ENCODE data around the gene FANCL.
"Not testable (repeated sequence)": the region's sequence is repeated elsewhere in the genome, so short reads cannot be mapped to it uniquely, and the experiment has no call there.

Gene FANCL

GRCh38 chr2:58240670-58241545 lies at the start of gene FANCL:
Gene FANCL, minus strand, starts transcription at chr2:58241325. Its CDS starts 12 bp downstream, at chr2:58241313.
- peak; percentile 43 for DNase-seq

- DNase-seq: no peak
Observed at GRCh38 chr2:58289029-58289428, 47.9 kb upstream of the FANCL start.

- DNase-seq: no peak
Observed at GRCh38 chr2:58283931-58284330, 42.8 kb upstream of the FANCL start.

GRCh38 chr2:58275144-58275543 lies 34.0 kb upstream of the FANCL start:
- not testable (repeated sequence) for DNase-seq

GRCh38 chr2:58271826-58272225 lies 30.7 kb upstream of the FANCL start:
- no peak for DNase-seq

- DNase-seq: no peak
Observed at GRCh38 chr2:58268685-58269084, 27.6 kb upstream of the FANCL start.

- no peak for DNase-seq
Observed at GRCh38 chr2:58266211-58266610, 25.1 kb upstream of the FANCL start.

- no peak for DNase-seq
Observed at GRCh38 chr2:58261209-58261608, 20.1 kb upstream of the FANCL start.

- not testable (repeated sequence) for DNase-seq
Observed at GRCh38 chr2:58258456-58258855, 17.3 kb upstream of the FANCL start.

- DNase-seq: not testable (repeated sequence)
Observed at GRCh38 chr2:58251331-58252201, 10.4 kb upstream of the FANCL start.

GRCh38 chr2:58241546-58241864 lies 380 bp upstream of the FANCL start:
- no peak for DNase-seq

- DNase-seq: no peak
Observed at GRCh38 chr2:58239243-58239925, 1.7 kb downstream of the FANCL start.

GRCh38 chr2:58237741-58238140 lies 3.4 kb downstream of the FANCL start:
- no peak for DNase-seq

GRCh38 chr2:58235984-58236383 lies 5.1 kb downstream of the FANCL start:
- DNase-seq: no peak

- no peak for DNase-seq
Observed at GRCh38 chr2:58235170-58235569, 6.0 kb downstream of the FANCL start.

- DNase-seq: no peak
Observed at GRCh38 chr2:58228299-58228698, 12.8 kb downstream of the FANCL start.

- DNase-seq: no peak
Observed at GRCh38 chr2:58227171-58227917, 13.8 kb downstream of the FANCL start.

GRCh38 chr2:58221909-58222308 lies 19.2 kb downstream of the FANCL start:
- DNase-seq: no peak

- DNase-seq: no peak
Observed at GRCh38 chr2:58215429-58215828, 25.7 kb downstream of the FANCL start.

- DNase-seq: not testable (repeated sequence)
Observed at GRCh38 chr2:58210951-58211568, 30.1 kb downstream of the FANCL start.

- DNase-seq: no peak
Observed at GRCh38 chr2:58207189-58207588, 33.9 kb downstream of the FANCL start.

GRCh38 chr2:58206785-58207184 lies 34.3 kb downstream of the FANCL start:
- DNase-seq: no peak

Data from NCI-H1436 treated with DMSO at 0.1 percent for 48 hours (cell line).